ENCODE data around the gene TXNRD1. TPM values are rescaled to one million over a fixed set of nuclear protein-coding genes. Genes with fewer than 3 reads are reported as not detected.
"Not testable (repeated sequence)": the region's sequence is repeated elsewhere in the genome, so short reads cannot be mapped to it uniquely, and the experiment has no call there.

TXNRD1 gene
- total and polyA plus RNA-seq, 8 donors, result 19.4 to 208 (median 76.8) TPM

GRCh38 chr12:104258476-104259067 is 43.0 kb downstream of the TXNRD1 start:
- H3K27me3 ChIP-seq, result no peaks in the 10 kb centered on the region
- no peaks in the 10 kb centered on the region for H3K36me3 ChIP-seq
- intact Hi-C loops (cut with DNase I; ENCODE audit: low total_unique reads), result no loop called here
- H3K27ac ChIP-seq, result peak overlapping the region in 2 of 5 donors; percentile 30 to 51
- H3K4me3 ChIP-seq, result no peak overlapping the region
- H3K4me1 ChIP-seq, result peaks cover 0 to 5% (median 2%) of the 10 kb centered on the region in 4 donors
- no peak for TF ChIP-seq EP300 (IDR thresholded peaks at IDR 0.05)
- no peak for TF ChIP-seq POLR2AphosphoS5 (IDR thresholded peaks at IDR 0.05)
- TF ChIP-seq POLR2A (IDR thresholded peaks at IDR 0.05), result no peak
- TF ChIP-seq, protein P1, sequence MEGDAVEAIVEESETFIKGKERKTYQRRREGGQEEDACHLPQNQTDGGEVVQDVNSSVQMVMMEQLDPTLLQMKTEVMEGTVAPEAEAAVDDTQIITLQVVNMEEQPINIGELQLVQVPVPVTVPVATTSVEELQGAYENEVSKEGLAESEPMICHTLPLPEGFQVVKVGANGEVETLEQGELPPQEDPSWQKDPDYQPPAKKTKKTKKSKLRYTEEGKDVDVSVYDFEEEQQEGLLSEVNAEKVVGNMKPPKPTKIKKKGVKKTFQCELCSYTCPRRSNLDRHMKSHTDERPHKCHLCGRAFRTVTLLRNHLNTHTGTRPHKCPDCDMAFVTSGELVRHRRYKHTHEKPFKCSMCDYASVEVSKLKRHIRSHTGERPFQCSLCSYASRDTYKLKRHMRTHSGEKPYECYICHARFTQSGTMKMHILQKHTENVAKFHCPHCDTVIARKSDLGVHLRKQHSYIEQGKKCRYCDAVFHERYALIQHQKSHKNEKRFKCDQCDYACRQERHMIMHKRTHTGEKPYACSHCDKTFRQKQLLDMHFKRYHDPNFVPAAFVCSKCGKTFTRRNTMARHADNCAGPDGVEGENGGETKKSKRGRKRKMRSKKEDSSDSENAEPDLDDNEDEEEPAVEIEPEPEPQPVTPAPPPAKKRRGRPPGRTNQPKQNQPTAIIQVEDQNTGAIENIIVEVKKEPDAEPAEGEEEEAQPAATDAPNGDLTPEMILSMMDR (IDR thresholded peaks at IDR 0.05), result no peak
- DNase-seq, result no peak
- no peaks in the 10 kb centered on the region for H3K9me3 ChIP-seq
- 68 to 86% (median 85%) methylated on average over 2 of the region's 2 CpGs for WGBS, 5 donors

DNA sequence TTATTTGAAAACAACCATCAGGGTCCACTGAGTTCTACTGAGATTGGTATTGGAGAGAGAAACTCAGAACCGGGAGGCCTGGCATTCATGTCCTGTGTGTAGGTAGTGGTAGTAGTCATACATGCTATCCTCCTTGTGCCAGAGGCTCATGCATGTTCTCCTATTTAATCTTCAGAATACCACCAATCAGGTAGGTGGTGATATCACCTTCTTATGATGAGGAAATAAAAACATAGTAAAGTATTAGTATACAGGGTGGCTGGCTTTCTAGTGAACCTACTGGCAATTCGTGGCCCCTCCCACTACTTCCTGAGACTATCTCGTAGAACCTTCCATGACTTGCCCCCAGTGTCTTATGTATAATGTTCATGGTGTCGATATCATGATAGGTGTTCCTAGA is 47.4 kb downstream of the TXNRD1 start:
- H3K4me3 ChIP-seq, result no peak overlapping the region
- TF ChIP-seq, protein P1 (IDR thresholded peaks at IDR 0.05), result no peak
- TF ChIP-seq EP300 (IDR thresholded peaks at IDR 0.05) (no peak), POLR2AphosphoS5 (IDR thresholded peaks at IDR 0.05) (no peak), POLR2A (IDR thresholded peaks at IDR 0.05) (no peak)
- H3K27ac ChIP-seq, result no peak overlapping the region
- H3K9me3 ChIP-seq, result no peaks in the 10 kb centered on the region
- H3K36me3 ChIP-seq, result no peaks in the 10 kb centered on the region
- intact Hi-C loops (cut with DNase I; ENCODE audit: low total_unique reads), result no loop called here
- no peak for DNase-seq
- peaks cover 0 to 5% (median under 1%) of the 10 kb centered on the region in 4 donors for H3K4me1 ChIP-seq
- WGBS, 5 donors, result 61 to 93% (median 80%) methylated on average over 4 of the region's 4 CpGs
- H3K27me3 ChIP-seq, result no peaks in the 10 kb centered on the region

GRCh38 chr12:104263580-104264358 is 48.2 kb downstream of the TXNRD1 start:
- intact Hi-C loops (cut with DNase I; ENCODE audit: low total_unique reads), result no loop called here
- H3K27me3 ChIP-seq, result no peaks in the 10 kb centered on the region
- no peaks in the 10 kb centered on the region for H3K9me3 ChIP-seq
- no peak overlapping the region for H3K27ac ChIP-seq
- H3K4me3 ChIP-seq, result no peak overlapping the region
- no peaks in the 10 kb centered on the region for H3K4me1 ChIP-seq
- WGBS, 5 donors, result 39 to 57% (median 53%) methylated on average over 1 of the region's 1 CpG
- no peaks in the 10 kb centered on the region for H3K36me3 ChIP-seq
- TF ChIP-seq EP300 (IDR thresholded peaks at IDR 0.05), result no peak
- TF ChIP-seq POLR2AphosphoS5 (IDR thresholded peaks at IDR 0.05), result no peak
- DNase-seq, result no peak

DNA sequence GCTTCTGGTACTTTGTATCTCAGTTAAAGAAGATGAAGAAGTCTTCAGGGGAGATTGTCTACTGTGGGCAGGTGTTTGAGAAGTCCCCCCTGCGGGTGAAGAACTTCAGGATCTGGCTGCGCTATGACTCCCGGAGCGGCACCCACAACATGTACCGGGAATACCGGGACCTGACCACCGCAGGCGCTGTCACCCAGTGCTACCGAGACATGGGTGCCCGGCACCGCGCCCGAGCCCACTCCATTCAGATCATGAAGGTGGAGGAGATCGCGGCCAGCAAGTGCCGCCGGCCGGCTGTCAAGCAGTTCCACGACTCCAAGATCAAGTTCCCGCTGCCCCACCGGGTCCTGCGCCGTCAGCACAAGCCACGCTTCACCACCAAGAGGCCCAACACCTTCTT is 49.9 kb downstream of the TXNRD1 start:
- H3K27me3 ChIP-seq; H3K9me3 ChIP-seq; H3K4me3 ChIP-seq; intact Hi-C loops (cut with DNase I; ENCODE audit: low total_unique reads); H3K36me3 ChIP-seq; H3K27ac ChIP-seq; H3K4me1 ChIP-seq; DNase-seq: not testable (repeated sequence)
- WGBS, 5 donors, result 89 to 97% (median 96%) methylated on average over 12 to 23 of the region's 24 CpGs

GRCh38 chr12:104272938-104273337 is 57.4 kb downstream of the TXNRD1 start:
- TF ChIP-seq POLR2AphosphoS5 (IDR thresholded peaks at IDR 0.05), result no peak
- TF ChIP-seq, protein P1 (IDR thresholded peaks at IDR 0.05), result no peak
- TF ChIP-seq POLR2A (IDR thresholded peaks at IDR 0.05), result no peak
- H3K4me1 ChIP-seq, result peaks cover 0 to 25% (median 0%) of the 10 kb centered on the region in 4 donors
- intact Hi-C loops (cut with DNase I; ENCODE audit: low total_unique reads), result no loop called here
- H3K4me3 ChIP-seq, result no peak overlapping the region
- no peaks in the 10 kb centered on the region for H3K27me3 ChIP-seq
- DNase-seq, result peak; percentile 34 to 50
- WGBS, 5 donors, result 39 to 76% (median 62%) methylated on average over 9 to 11 of the region's 11 CpGs
- no peaks in the 10 kb centered on the region for H3K36me3 ChIP-seq
- H3K9me3 ChIP-seq, result no peaks in the 10 kb centered on the region
- no peak overlapping the region for H3K27ac ChIP-seq
